WI38 (cell line): ENCODE data around the gene GEMIN4.
"Not testable (repeated sequence)": the region's sequence is repeated elsewhere in the genome, so short reads cannot be mapped to it uniquely, and the experiment has no call there.

ENCODE experiments used
- H3K4me3 ChIP-seq: 2 replicates; pipeline ENCODE4 v1.5.1; 2011; ENCODE audit warnings: low read depth, mild to moderate bottlenecking, control low read depth, low read length
- CTCF ChIP-seq: IDR thresholded peaks from 2 replicates; pipeline ENCODE4 v1.5.1; 2012; ENCODE audit warnings: low read depth, mild to moderate bottlenecking, control low read depth, low read length

The GEMIN4 gene

DNA sequence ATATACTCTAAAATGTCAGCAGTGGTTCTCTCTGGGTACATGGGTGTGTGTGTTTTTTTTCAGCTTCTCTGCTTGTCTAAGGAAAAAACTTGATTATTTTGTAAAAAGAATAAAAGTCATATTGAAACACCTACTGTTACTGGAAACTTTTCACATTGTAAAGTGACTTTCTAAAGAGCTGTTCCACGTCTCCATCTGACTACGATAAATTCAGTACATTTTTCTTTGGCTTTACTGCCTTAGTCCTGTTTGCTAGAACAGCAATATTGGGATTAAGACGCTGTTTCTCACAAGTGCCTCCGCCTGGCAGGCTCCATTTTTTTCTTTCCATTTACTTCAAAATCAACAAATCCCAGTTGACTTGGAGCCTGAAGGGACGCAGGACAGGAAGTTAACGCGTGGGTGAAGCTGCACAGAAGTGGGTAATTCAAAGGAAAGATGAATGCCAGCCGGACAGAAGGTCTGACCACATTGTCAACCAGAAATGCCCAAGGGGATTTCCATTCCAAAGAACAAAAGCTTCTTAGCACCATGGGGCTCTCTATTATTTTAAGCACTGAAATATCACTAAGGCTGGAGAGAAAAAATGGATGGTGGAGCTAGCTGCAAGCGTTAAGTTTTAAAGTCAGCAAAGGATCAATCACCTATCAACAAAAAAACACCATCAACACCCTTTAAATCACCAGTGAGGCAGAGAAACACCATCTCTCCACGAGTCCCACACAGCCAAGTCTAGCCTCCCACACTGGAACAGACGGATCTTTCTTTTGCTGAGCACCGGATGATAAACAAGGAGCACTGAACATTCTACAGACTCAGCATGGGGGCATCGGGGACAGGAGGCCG is 21.6 kb upstream of the GEMIN4 start:
- H3K4me3 ChIP-seq, result no peak overlapping the region
- no peak for TF ChIP-seq CTCF

GRCh38 chr17:773016-773415 is 21.0 kb upstream of the GEMIN4 start:
- no peak for TF ChIP-seq CTCF
- no peak overlapping the region for H3K4me3 ChIP-seq

- no peak for TF ChIP-seq CTCF
These were observed 15.0 kb upstream of the GEMIN4 start for GRCh38 chr17:767076-767475.

DNA sequence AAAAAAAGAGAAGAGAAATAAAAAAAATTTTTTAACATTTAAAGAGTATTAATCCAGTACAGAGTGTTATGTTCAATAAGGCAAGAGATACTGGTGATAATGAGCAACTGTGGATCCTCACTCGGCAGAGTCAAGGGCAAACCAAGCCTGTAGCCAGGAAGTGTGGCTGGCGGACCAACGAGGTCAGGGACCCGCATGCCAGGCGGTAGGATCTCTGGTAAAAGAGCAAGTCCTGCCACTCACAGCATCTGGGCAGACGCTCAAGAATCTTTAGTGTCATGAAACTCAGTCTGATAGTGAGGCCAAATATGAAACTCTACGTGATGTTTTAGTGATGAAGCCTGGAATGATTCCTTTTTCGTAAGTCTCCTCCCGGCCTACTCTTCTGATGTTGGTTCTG is 8.3 kb upstream of the GEMIN4 start:
- H3K4me3 ChIP-seq, result no peak overlapping the region
- TF ChIP-seq CTCF, result no peak

More at GRCh38 chr17:767076-767475, 15.0 kb upstream of the GEMIN4 start:
- H3K4me3 ChIP-seq, result no peak overlapping the region

GRCh38 chr17:759964-760363 is 7.9 kb upstream of the GEMIN4 start:
- no peak for TF ChIP-seq CTCF
- no peak overlapping the region for H3K4me3 ChIP-seq

DNA sequence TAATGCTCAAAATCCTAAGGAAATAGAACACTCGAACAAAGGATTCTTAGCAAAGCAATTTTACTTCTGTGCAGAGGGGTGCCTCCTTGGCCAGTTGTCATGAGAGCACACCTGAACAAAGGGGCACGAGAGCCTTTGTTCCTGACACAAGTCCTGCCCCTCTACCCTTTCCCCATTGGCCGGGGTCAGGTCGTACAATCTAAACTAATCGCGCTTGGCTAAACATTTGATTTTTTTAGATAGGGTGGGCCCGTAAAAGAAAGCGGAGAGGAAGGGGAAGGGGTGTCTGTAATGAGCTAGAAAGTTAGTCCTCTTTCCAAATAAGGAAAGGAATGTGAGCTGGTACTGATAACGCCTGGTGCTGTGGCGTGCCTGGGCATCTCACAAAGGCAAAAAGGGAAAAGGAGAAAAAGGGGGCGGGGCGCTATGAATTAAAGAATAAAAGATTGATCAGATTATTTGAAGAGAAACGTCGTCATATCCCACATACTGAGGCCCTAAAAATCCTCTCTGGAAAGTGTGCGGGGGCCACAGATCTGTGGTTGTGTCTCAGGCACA is 4.0 kb upstream of the GEMIN4 start:
- H3K4me3 ChIP-seq, result not testable (repeated sequence)

- H3K4me3 ChIP-seq, result not testable (repeated sequence)
These were observed 3.4 kb upstream of the GEMIN4 start for GRCh38 chr17:755319-755961.

DNA sequence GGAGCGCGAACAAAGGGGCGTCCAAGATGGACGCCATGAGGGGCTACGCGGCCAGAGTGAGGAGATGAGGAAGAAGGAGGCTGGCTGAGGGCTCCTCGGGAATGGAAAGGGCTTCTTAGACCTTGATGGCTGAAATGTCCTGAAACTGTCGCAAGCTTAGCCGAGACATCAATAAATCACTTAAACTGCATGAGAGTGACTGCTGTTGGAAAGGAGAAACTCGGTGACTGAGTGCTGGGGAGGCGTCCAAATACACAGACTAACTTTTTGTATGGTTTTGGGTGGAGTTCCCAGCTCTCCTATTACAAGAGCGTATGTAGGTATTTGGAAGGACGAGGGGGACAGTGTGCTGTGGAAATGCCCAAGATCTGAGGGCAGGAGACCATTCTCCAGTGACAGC is 1.4 kb upstream of the GEMIN4 start:
- no peak for TF ChIP-seq CTCF

More for the DNA sequence above, 1.4 kb upstream of the GEMIN4 start:
- H3K4me3 ChIP-seq, result no peak overlapping the region
